ENCODE results near the gene PTPRS.

Gene PTPRS

DNA sequence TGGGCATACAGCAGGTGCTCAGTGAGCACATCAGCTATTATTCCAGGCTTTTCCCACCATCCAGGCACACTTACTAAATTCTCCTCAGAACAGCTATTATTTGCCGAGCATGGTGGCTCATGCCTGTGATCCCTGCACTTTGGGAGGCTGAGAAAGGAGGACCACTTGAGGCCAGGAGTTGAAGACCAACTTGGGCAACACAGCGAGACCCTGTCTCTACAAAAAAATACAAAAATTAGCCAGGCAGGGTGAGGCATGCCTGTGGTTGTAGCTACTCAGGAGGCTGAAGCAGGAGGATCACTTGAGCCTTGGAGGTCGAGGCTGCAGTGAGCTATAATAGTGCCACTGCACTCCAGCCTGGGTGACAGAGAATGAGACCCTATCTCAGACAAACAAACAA lies 35.4 kb downstream of the PTPRS start:
- no peak for DNase-seq

DNA sequence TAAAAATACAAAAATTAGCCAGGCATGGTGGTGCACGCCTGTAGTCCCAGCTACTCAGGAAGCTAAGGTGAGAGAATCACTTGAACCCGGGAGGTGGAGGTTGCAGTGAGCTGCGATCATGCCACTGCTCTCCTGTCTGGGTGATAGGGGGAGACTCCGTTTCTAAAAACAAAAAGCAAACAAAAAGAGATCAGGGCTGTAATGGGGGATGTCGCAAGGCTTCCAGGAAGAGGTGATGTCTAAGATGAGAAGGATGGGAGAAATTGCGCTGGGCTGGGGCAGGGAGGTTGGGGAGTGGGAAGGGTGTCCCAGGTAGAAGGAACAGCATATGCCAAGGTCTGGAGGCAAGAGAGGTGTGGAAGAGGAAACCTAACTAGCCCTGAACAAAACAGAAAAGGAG lies 36.1 kb downstream of the PTPRS start:
- DNase-seq: no peak

DNA sequence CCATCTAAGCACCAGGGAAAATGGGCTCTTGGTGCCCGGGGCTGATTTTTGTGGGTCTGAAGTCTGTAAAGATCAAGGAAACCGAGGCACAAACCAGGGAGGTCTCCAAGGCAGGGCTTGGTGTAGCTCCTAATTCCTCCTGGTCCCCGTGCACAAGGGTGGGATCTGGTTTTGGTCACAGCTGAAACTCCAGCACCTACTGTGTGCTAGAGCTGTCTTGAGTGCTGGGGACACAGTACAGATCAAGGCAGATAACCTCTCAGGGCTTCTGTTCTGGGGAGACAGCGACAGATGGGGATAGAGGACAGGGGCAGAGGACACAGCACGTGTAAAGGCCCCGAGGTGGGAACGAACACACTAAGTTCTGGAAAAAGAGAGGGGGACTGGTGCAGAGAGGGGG lies 37.4 kb downstream of the PTPRS start:
- DNase-seq: no peak

DNA sequence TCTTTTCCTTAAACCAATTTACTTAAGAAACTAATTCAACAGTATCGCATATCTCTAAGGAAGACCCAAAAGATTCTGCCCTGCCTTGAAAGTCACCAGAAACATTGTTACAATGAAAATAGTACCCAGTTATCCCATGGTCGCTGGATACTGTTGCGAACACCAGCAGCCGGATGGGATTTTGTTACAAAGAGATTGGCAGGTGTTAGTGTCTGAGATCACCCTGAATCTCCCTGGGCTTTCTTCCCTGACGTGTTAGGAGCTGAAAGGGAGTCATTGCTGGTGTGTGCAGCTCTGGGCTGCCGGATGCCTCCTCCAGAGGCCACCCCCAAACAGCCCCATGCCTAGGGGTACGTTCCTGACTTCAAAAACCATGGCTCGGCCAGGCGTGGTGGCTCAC lies 38.2 kb downstream of the PTPRS start:
- no peak for DNase-seq

DNA sequence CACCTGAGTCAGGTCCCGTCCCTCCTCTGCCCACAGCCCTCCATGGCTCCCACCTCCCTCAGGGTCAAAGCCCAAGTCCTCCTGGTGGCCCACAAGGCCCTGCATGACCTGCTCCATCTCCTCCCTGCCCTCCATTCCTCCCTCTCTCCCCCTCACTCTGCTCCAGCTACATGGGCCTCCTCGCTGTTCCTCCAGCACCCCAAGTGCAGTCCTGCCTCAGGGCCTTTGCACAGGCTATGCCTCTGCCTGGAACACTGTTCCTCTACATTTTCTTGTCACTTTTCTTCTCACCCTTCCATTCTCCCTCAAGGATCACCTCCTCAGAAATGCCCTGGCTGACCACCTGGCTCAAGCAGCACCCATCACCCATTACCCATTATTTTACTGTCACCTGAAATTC lies 41.5 kb downstream of the PTPRS start:
- DNase-seq: no peak

DNA sequence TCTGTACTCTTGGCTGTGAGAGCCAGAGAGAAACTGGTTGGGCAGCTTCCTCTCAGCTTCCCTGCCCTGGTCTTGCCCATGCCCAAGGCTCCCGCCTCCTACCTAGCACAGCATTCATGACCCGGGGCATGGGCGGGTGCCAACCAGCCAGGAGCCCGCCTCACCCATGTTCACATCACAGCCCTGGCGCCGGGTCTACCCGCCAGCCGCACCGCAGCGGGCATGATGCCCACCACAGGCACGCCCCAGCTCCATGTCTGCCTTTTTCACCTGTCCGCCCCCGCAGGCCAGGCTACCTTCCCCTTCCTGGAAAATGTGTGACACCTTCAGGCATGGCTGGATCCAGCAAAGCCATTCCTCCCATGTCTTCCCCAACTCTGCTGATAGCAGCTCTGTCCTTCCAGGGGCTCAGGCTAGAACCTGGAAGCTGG lies 42.1 kb downstream of the PTPRS start:
- DNase-seq: no peak

DNA sequence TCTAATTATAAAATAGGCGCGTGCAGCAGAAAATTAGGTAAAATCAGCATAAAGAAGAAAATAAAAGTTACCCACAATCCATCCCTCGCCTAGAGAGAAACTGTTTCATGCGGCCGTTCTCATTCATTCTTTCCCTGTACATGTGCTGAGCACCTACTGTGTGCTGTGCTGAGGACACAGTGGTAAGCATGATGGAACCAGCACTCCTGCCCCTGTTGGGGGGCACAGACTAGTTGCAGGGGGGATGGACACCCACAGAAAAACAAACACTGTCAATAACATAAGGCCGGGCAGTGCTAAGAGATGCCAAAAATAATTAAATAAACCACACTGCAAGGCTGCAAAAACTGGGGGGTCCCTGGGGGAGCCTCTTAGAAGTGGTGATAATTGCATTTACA lies 43.3 kb downstream of the PTPRS start:
- no peak for DNase-seq

DNA sequence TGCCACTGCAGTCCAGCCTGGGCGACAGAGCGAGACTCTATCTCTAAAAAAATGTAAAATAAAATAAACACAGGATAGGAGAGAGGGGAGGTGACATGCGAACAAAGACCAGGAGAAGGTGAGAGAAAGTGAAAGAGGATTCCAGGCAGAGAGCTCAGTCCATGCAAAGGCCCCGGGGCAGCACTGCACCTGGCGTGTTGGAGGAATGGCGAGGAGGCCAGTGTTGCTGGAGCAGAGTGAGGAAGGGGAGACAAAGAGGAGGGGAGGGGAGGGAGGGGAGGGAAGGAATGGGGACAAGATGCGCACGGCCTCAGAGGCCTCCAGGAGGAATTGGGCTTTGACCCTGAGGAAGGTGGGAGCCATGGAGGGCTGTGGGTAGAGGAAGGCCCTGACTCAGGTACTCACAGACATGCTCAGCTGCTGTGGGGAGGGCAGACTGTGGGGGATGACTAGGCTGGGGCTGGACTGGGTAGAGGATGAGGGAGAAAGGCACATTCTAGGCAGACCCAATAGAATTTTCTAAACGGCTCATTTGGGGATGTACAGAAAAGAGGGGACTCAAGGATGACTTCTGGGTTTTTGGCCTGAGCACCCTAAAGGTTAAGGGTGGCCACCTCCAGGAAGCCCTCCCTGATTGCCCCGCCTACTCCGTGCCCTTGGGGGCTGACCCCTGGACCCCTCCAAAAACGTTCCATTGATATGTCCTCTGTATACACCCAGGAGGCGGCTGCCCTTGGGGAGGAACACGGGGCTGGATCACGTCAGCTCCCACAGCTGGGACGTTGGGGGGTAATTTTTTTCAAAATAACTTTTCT lies 43.9 kb downstream of the PTPRS start:
- no peak for DNase-seq

DNA sequence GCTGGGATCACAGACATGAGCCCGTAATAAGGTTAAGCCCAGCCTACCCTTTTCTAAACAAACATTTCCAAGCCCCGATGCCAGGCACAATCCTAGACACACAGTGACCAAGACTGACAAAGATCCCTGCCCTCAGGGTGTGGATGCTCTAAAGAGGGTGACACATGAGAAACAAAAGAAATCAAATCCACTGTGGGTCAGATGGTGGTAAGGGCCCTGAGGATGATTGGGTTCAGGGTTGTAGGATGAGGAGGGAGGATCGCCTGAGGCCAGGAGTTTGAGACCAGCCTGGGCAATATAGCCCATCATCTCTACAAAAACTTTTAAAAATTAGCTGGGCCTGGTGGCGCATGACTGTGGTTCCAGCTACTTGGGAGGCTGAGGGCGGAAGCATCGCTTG lies 44.6 kb downstream of the PTPRS start:
- DNase-seq: no peak

DNA sequence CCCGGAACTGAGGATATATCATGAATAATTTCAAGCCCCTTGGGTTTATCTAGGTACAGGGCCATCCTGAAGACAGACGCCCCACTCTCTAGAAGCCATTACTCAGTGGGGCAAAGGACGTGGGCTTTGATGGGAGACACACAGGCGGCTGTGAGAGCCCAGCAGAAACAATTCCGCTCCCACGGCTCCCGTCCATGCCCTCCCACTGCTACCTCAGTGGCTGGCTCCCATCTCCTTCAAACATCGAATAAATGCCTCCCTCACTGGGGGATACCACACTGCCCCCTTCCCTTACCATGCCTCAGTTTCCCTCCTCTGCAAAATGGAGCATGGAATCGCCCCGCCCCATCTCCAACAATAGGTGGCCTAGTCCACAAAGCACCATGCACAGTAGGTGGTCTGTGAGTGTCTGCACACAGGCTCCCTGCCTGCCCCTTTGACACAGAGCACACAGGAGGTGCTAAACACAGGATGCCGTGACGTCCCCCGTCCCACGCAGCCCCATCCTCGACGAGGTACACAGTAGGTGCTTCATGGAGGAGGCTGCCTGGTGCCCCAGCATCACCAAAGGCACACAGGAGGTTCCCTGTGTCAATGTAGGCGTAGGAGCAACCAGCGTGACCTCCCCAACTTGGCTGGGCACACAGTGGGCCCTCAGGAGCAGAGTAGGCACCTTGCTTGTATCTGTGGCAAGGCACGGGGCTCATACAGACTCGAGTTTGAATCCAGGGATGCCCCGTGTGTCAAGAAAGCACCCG lies 46.0 kb downstream of the PTPRS start:
- no peak for DNase-seq

DNA sequence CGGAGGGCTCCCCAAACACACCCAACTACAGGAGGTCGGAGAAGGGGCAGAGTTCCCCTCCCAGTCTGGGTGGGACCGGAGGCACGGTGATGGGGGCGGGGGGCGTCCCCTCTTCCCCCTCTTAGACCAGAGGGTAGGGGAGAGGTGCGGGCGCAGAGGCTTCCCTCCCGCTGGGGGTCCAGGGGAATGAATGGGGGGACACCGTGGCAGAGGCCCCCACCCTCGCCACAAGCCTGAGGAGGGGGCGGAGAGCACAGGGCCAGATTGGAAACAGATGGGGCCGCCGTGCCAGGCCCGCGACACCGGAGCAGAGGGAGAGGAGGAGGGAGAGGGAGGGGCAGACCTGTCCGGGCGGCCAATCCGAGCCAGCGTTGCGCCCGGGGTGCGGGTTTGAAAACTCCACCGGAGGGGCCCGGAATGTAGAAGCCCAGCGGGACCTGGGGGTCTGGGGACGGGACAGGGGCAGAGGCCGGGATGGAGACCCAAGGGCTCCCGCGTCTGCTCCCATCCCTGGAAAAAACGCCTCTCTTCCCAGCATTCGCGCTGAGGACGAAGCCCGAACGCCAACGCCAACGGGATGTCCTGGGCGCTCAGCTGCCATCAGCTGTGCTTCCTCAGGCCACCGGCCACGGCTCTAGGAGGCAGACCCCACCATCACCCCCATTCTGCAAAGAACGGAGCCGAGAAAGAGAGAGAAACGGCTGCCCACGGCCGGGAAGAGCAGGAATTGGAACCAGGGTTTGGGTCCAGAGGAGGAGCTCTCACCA lies 46.8 kb downstream of the PTPRS start:
- no peak for DNase-seq

DNA sequence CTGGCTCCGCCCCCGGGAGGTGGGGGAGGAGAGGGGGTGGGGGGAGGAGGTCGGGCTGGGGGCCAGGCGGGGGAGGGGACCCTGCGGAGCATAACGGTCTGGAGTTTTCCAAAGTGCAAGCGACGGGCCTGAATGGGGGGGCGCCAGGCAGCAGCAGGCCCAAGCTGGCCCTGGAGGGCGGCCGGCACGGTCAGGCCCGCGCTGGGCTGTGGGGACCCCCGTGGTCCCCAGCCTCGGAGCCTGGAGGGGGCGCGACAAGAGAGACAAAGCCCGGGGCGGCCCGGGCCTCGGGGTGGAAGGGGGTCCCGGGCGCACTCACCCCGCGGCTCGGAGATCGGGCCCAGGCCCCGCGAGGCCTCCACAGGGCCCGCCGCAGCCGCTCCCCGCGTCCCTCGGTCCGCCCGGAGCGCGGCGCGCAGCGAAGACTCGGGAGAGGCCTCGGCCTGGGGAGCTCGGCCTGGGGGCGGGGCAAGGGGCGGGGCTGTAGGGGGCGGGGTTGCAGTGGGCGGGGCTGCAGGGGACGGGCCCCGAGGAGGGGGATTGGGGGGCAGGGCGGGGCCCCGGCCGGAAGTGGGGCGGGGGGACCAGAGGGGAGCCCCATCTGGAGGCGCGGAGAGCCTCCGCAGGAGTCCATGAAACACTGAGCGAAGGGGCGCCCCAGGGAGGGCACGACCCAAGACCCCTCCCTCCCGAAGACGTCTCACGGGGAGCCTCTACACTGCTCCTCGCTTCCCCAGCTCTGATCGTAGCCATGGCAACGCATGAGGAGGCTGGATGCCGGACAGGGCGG lies 47.6 kb downstream of the PTPRS start:
- DNase-seq: no peak

DNA sequence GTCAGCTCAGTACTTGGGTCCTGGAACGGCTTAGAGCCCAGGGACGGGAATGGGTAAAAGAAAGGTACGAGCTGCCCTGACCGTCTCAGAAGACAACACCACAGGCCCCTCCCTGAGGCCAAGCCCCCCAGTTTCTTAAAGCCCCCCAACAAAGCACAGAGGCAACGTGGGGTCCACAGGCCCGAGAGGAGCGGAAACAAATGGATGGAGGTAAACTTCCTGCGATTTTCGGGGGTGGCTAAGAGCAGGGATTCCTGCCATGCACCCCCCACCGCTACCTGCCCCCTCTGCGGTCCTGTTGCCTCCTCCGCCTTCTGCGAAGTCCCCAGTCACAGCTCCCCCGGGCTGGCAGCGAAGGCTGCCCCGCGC lies 48.2 kb downstream of the PTPRS start:
- DNase-seq: no peak

DNA sequence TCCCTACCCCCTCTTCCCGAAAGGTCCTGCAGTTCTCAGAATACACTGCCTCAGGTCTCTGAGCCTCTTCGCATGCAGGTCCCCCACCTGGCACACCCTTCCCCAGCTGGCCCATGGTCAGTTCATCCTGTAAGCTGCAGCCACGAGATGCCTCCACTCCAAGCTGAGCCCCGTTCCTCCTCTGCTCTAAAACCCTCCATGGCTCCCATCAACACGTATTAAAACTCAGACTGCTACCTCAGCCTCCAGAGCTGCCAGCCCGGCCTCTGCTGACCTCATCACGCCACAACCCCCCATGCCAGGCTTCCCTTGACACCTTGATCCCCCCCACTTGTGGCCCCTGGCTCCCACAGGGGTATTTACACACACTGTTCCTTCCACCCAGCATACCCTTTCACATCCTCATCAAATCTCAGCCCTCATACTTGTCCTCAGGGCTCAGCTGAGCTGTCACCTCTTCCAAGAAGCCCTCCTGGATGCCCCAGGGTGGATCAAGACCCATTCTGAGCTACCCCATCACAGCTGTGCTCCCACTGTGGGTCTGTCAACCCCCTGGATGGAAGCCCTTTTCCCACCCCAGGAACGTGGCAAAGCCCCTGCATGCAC lies 48.9 kb downstream of the PTPRS start:
- DNase-seq: no peak
